Colonic mucosa (tissue), 4 donors: Measurements from ENCODE around the gene ZNF592. TPM values are rescaled to one million over a fixed set of nuclear protein-coding genes. Genes with fewer than 3 reads are reported as not detected.

Experiments
- DNase-seq: peaks from one replicate; pipeline ENCODE4 v3.0.0-alpha.2; 2020
- H3K27ac ChIP-seq: fragments of 200-600 bp; one replicate; pipeline ENCODE4 v1.8.0; 2021
- H3K27me3 ChIP-seq: fragments of 200-600 bp; one replicate; pipeline ENCODE4 v1.8.0; 2021
- H3K36me3 ChIP-seq: fragments of 200-600 bp; one replicate; pipeline ENCODE4 v1.8.0; 2021
- H3K4me1 ChIP-seq: fragments of 200-600 bp; one replicate; pipeline ENCODE4 v1.8.0; 2021; ENCODE audit warnings: mild to moderate bottlenecking
- H3K4me3 ChIP-seq: fragments of 200-600 bp; one replicate; pipeline ENCODE4 v1.8.0; 2021
- H3K9ac ChIP-seq, 2 donors: one replicate each; pipeline ENCODE4 v1.7.0; 2013; ENCODE audit warnings: control low read depth in 2 of 2, low read depth in 2 of 2, low read length in 2 of 2
- H3K9me3 ChIP-seq: fragments of 200-600 bp; one replicate; pipeline ENCODE4 v1.8.0; 2021
- intact Hi-C: fragments of 100-400 bp; cut with DNase I; formaldehyde crosslinking; loops from one replicate; pipeline ENCODE4 v1.14.1; 2022
- total RNA-seq, 2 donors: library from RNA; stranded (reverse); fragmentation: NEBNext Ultra II Directional in 1 of 2; extraction: Animal tissue kit (Norgen Biotek cat#: 25700) in 1 of 2; gene quantifications; one replicate each; pipeline ENCODE4 v1.2.1, GENCODE V29; 2021
- TF ChIP-seq, protein P1 (sequence below): fragments of 200-600 bp; IDR thresholded peaks from one replicate; pipeline ENCODE4 v1.8.0; 2022; ENCODE audit warnings: antibody characterized with exemption, mild to moderate bottlenecking
- donor health status: healthy.
- donor health status: DM: no; HTN: no; CAD: no.
- donor health status: DM: no; HTN: no; CAD: no.

ZNF592 gene
- total RNA-seq, 2 donors from 2014 or later, result 25.9 to 27.0 TPM

DNA sequence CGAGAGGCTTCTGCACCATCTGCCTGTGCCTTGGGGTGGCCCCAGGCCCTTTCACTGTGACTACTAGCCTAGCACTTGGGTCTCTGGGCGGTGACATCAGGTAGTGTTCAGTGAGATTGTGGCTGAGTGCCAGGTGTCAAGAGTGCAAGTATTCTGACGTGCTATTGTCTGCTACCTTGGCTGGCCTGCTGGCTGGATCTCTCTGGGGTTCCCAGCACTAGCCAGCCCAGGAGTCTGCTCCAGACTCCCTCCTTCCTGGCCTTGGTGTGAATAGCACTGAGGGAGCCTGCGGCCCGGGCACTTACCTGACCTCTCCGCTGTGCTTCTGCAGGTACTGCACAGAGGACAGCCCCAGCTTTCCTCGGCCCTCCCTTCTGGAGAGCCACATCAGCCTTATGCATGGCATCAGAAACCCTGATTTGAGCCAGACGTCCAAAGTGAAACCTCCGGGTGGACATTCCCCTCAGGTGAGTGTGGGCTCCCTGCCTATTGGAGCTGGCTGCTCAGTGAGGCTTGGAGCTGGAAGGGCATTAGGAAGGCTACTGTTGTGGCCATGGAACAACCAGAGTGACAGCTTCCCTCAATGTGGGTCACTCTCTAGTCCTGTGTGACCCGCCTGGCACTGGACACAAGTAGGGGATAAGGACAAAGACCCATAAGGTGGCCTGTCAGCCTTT, 51.3 kb downstream of the ZNF592 start:
- H3K27ac ChIP-seq, result no peak overlapping the region
- no peaks in the 10 kb centered on the region for H3K27me3 ChIP-seq
- peaks cover 37% of the 10 kb centered on the region for H3K36me3 ChIP-seq
- no peak for DNase-seq
- no peaks in the 10 kb centered on the region for H3K9me3 ChIP-seq
- no peak overlapping the region for H3K4me3 ChIP-seq
- no peak overlapping the region for H3K9ac ChIP-seq
- intact Hi-C loops, result no loop called here
- TF ChIP-seq, protein P1, sequence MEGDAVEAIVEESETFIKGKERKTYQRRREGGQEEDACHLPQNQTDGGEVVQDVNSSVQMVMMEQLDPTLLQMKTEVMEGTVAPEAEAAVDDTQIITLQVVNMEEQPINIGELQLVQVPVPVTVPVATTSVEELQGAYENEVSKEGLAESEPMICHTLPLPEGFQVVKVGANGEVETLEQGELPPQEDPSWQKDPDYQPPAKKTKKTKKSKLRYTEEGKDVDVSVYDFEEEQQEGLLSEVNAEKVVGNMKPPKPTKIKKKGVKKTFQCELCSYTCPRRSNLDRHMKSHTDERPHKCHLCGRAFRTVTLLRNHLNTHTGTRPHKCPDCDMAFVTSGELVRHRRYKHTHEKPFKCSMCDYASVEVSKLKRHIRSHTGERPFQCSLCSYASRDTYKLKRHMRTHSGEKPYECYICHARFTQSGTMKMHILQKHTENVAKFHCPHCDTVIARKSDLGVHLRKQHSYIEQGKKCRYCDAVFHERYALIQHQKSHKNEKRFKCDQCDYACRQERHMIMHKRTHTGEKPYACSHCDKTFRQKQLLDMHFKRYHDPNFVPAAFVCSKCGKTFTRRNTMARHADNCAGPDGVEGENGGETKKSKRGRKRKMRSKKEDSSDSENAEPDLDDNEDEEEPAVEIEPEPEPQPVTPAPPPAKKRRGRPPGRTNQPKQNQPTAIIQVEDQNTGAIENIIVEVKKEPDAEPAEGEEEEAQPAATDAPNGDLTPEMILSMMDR, result no peak
- no peaks in the 10 kb centered on the region for H3K4me1 ChIP-seq

DNA sequence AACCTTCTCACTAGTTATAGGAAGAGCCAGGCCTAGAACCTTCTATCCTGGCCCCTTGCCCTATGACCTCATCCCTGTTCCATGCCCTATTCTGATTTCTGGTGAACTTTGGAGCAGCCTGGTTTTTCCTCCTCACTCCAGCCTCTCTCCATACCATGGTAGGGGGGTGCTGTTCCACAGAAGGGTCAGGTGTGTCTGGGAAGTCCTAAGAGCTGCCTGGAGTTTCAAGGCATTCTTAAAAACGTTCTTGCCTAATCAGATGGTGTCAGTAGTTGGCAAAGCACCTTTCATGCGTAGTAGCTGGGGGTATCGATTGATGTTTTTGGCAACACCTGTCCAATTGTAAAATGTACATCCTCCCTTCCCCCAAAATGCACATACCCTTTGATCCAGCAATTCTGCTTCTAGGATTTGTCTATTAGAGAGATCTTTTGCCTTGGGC, 52.0 kb downstream of the ZNF592 start:
- Histone ChIP-seq H3K27ac (no peak overlapping the region), H3K36me3 (peaks cover 37% of the 10 kb centered on the region), H3K9ac (no peak overlapping the region), H3K4me1 (no peaks in the 10 kb centered on the region), H3K9me3 (no peaks in the 10 kb centered on the region), H3K27me3 (no peaks in the 10 kb centered on the region), H3K4me3 (no peak overlapping the region)
- intact Hi-C loops, result no loop called here
- TF ChIP-seq, protein P1, result no peak
- no peak for DNase-seq

DNA sequence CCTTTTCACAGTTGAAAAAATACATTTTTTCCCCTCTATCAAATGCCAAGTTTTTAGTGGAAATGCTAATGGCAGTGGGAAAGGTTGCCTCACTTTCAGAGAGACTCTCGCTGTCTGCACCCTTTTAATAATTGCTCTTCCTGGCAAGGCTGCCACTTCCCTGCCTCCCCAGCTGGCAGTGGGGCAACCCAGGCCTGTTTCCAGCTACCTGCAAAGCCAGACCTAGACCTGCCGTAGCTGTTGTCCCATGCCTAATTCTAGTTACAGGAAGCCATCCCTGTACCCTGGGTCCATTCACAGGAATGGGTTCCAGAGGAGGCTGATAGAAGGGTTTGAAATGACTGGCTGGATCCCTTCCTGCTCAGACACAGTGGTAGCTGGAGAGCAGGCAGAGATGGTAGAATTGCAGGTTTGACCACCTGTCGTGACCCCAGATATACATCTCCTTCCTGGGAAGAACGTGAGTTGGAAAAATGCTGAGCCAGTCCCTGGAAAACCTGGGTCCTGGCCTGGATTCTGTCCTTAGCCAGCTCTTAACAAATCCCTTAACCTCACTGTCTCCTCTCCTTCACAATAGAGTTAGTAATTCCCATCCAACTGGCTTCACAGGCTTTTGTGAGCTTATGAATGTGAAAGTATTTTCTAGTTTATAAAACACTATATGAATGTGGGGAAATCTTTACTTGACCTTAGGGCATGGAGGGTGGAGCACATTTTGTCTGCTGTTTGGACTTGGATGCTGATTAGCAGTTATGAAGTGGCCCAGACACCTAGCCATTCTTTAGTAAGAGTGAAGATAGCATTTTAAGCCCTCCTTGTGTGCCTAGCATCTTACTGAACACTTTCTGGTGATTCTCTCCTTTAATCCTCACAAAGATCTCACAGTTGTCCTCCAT, 55.9 kb downstream of the ZNF592 start:
- Histone ChIP-seq H3K36me3 (peaks cover 26% of the 10 kb centered on the region), H3K9me3 (no peaks in the 10 kb centered on the region)
- TF ChIP-seq, protein P1, result no peak

GRCh38 chr15:84805221-84805620, 56.8 kb downstream of the ZNF592 start:
- Histone ChIP-seq H3K9ac (no peak overlapping the region), H3K9me3 (no peaks in the 10 kb centered on the region), H3K4me3 (no peak overlapping the region), H3K27me3 (no peaks in the 10 kb centered on the region), H3K27ac (no peak overlapping the region), H3K4me1 (no peaks in the 10 kb centered on the region), H3K36me3 (peaks cover 16% of the 10 kb centered on the region)
- TF ChIP-seq, protein P1, result no peak
- intact Hi-C loops, result no loop called here
- DNase-seq, result no peak

More for the DNA sequence above, 55.9 kb downstream of the ZNF592 start:
- H3K9ac ChIP-seq, result no peak overlapping the region
- no peaks in the 10 kb centered on the region for H3K27me3 ChIP-seq
- no peak for DNase-seq
- no peak overlapping the region for H3K27ac ChIP-seq
- intact Hi-C loops, result no loop called here
- no peak overlapping the region for H3K4me3 ChIP-seq
- no peaks in the 10 kb centered on the region for H3K4me1 ChIP-seq

GRCh38 chr15:84807228-84807627, 58.8 kb downstream of the ZNF592 start:
- no peak overlapping the region for H3K9ac ChIP-seq
- intact Hi-C loops, result no loop called here
- H3K4me3 ChIP-seq, result no peak overlapping the region
- no peak overlapping the region for H3K27ac ChIP-seq
- H3K4me1 ChIP-seq, result no peaks in the 10 kb centered on the region
- no peaks in the 10 kb centered on the region for H3K9me3 ChIP-seq
- H3K27me3 ChIP-seq, result no peaks in the 10 kb centered on the region
- DNase-seq, result no peak
- H3K36me3 ChIP-seq, result peaks cover 10% of the 10 kb centered on the region
- TF ChIP-seq, protein P1, result no peak
